BJ (cell line): ENCODE measurements around the gene CCL2. TPM values are rescaled to one million over a fixed set of nuclear protein-coding genes. Genes with fewer than 3 reads are reported as not detected.

Experiments used
- CTCF ChIA-PET: fragments of 350-600 bp; formaldehyde crosslinking; extraction: SDS; loops from one replicate; lab custom pipeline; 2021; ENCODE audit warnings: antibody characterized with exemption, inconsistent platforms; lab: Yijun Ruan, JAX
- POLR2A ChIA-PET: fragments of 300-600 bp; sonication (Branson Sonifier 250); formaldehyde crosslinking; extraction: SDS; loops from one replicate; lab custom pipeline; 2021; ENCODE audit warnings: antibody characterized with exemption; lab: Charles Lee
- DNase-seq: peaks from one replicate; pipeline ENCODE4 v3.0.0-alpha.2; 2011; ENCODE audit warnings: low read depth
- H3K27me3 ChIP-seq: 2 replicates; pipeline ENCODE4 v1.6.0; 2011; ENCODE audit warnings: low read length; ENCODE audit not compliant: control insufficient read depth, insufficient read depth
- H3K36me3 ChIP-seq: 2 replicates; pipeline ENCODE4 v1.5.1; 2011; ENCODE audit warnings: low read length; ENCODE audit not compliant: control insufficient read depth, insufficient read depth
- H3K4me3 ChIP-seq: 2 replicates; pipeline ENCODE4 v1.5.1; 2011; ENCODE audit warnings: low read depth, mild to moderate bottlenecking, control low read depth, low read length
- polyA plus RNA-seq: library from polyadenylated mRNA; depleted of rRNA; stranded (reverse); fragments of >200 nt; gene quantifications from 2 replicates; pipeline ENCODE4 v1.2.3, GENCODE V29; 2011
- TF ChIP-seq, protein P1 (sequence below): IDR thresholded peaks from 2 replicates; pipeline ENCODE4 v1.5.1; 2011; ENCODE audit warnings: low read depth, mild to moderate bottlenecking, control low read depth, inconsistent platforms, low read length, moderate library complexity; ENCODE audit not compliant: insufficient read depth

The CCL2 gene
- polyA plus RNA-seq, 1 experiment = 303 TPM

DNA sequence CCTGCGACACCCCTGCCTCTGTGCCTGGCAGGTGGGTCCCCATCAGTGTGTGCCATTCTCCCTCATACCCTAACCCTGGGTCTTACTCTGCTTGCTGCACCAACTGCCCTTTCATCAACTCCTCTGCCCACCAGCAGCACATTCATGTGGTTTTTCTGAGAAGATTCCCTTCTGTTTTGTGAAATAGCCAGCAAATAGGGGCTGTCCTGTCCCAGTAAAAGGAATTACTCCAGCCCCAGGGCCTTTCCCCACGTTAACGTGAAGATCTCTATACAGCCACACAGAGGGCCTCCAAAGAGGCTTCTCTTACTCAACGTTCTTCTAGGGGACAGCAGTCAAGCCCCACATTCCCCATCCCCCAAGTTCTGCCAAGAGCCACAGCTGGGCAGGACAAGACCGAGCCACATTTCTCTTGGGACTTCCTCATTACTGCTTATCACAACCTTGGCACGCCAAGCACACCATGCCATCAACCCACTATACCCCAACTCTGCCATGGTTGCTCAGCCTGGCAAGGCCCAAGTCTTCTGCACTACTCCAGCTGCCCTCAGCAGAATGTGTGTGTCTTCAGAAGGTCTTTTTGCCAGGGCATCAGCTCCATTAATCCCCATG, 18.7 kb upstream of the CCL2 start:
- ChIA-PET CTCF (interaction anchor here (0.6 to 4.5 kb wide), 4 partner anchors 13 to 125 kb away, joined by 3 to 25 read pairs (median 11); no protein-coding TSS in a partner anchor), POLR2A (no interaction called here)
- DNase-seq = no peak
- Histone ChIP-seq H3K27me3 (no peaks in the 10 kb centered on the region), H3K36me3 (no peaks in the 10 kb centered on the region), H3K4me3 (no peak overlapping the region)
- TF ChIP-seq, protein P1, sequence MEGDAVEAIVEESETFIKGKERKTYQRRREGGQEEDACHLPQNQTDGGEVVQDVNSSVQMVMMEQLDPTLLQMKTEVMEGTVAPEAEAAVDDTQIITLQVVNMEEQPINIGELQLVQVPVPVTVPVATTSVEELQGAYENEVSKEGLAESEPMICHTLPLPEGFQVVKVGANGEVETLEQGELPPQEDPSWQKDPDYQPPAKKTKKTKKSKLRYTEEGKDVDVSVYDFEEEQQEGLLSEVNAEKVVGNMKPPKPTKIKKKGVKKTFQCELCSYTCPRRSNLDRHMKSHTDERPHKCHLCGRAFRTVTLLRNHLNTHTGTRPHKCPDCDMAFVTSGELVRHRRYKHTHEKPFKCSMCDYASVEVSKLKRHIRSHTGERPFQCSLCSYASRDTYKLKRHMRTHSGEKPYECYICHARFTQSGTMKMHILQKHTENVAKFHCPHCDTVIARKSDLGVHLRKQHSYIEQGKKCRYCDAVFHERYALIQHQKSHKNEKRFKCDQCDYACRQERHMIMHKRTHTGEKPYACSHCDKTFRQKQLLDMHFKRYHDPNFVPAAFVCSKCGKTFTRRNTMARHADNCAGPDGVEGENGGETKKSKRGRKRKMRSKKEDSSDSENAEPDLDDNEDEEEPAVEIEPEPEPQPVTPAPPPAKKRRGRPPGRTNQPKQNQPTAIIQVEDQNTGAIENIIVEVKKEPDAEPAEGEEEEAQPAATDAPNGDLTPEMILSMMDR = no peak

GRCh38 chr17:34237458-34237857, 17.6 kb upstream of the CCL2 start:
- TF ChIP-seq, protein P1 = no peak
- H3K27me3 ChIP-seq = no peaks in the 10 kb centered on the region
- no peak overlapping the region for H3K4me3 ChIP-seq
- POLR2A ChIA-PET = no interaction called here
- no peaks in the 10 kb centered on the region for H3K36me3 ChIP-seq
- CTCF ChIA-PET = interaction anchor here (3.6 to 4.5 kb wide), 2 partner anchors 37 to 124 kb away, joined by 16 to 25 read pairs; no protein-coding TSS in a partner anchor
- DNase-seq = no peak

DNA sequence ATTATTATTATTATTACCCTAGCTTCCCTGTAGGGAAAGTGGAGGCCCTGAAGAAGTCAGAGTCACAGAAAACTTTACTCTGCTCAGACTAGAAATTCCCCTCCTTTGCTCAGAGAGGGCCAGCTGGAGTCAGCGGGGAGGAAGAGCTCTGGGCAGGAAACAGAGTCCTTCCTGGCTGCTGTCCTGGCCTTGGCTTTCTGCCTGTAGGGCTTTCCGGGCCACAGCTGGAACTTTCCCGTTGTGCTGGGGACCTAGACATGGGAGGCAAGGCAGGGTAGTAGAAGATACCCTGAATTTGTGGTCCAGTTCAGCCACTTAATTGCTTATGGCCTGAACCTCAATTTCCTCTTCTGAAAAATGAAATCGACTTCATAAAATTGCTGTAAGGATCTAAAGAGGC, 14.0 kb upstream of the CCL2 start:
- ChIA-PET POLR2A (no interaction called here), CTCF (interaction anchor here (2.3 kb wide), 1 partner anchor 40 kb away, joined by 7 read pairs; no protein-coding TSS in a partner anchor)
- TF ChIP-seq, protein P1 = no peak
- DNase-seq = no peak
- no peaks in the 10 kb centered on the region for H3K27me3 ChIP-seq
- no peak overlapping the region for H3K4me3 ChIP-seq
- no peaks in the 10 kb centered on the region for H3K36me3 ChIP-seq

- DNase-seq = no peak
- POLR2A ChIA-PET = no interaction called here
- no peaks in the 10 kb centered on the region for H3K27me3 ChIP-seq
- CTCF ChIA-PET = interaction anchor here (1.4 to 2.3 kb wide), 2 partner anchors 42 to 118 kb away, joined by 3 to 7 read pairs; no protein-coding TSS in a partner anchor
- TF ChIP-seq, protein P1 = no peak
- no peak overlapping the region for H3K4me3 ChIP-seq
- H3K36me3 ChIP-seq = no peaks in the 10 kb centered on the region
Measured at GRCh38 chr17:34242587-34243363, 12.3 kb upstream of the CCL2 start.

- TF ChIP-seq, protein P1 = no peak
- no peak for DNase-seq
- no peaks in the 10 kb centered on the region for H3K27me3 ChIP-seq
- ChIA-PET CTCF (no interaction called here), POLR2A (no interaction called here)
- no peaks in the 10 kb centered on the region for H3K36me3 ChIP-seq
- H3K4me3 ChIP-seq = no peak overlapping the region
Measured at GRCh38 chr17:34243364-34244320, 11.4 kb upstream of the CCL2 start.
